Right lobe of liver (tissue), 4 donors: ENCODE measurements around the gene BCL6.

ENCODE experiments used
- POLR2A ChIP-seq: fragments of 450-650 bp; IDR thresholded peaks from one replicate; pipeline ENCODE4 v1.6.1; 2017; ENCODE audit warnings: antibody characterized with exemption, mild to moderate bottlenecking
- TF ChIP-seq, protein P1 (sequence below), 4 donors: fragments of 200-600 bp in 3 of 4; fragments of 450-650 bp in 1 of 4; IDR thresholded peaks; one replicate each; pipeline versions ENCODE4 v1.5.1 to v1.8.0; 2016 to 2022; ENCODE audit warnings: antibody characterized with exemption in 4 of 4, mild to moderate bottlenecking in 2 of 4
- donor health status: DM: no; HTN: no; CAD: no.
- donor health status: DM: no; HTN: no; CAD: no.
- donor health status: DM: no; HTN: yes; CAD: no.

DNA sequence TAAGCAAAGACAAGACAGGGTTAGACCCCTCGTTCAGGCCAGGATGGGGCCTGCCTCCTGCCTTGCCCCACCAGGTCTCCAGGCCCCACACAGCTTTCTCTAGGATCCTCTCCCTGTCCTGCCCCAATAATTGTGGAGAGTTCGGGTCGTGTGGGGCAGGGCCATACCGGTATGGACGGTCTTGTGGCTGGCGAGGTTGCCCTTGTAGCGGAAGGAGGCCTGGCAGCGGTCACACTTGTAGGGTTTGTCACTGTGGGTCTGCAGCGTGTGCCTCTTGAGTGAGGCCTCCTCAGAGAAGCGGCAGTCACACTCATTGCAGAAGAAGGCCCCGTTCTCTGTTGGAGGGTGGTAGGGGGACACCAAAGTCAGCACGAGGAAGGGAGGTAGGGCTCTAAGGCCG, 18.7 kb downstream of the BCL6 start:
- TF ChIP-seq, protein P1, sequence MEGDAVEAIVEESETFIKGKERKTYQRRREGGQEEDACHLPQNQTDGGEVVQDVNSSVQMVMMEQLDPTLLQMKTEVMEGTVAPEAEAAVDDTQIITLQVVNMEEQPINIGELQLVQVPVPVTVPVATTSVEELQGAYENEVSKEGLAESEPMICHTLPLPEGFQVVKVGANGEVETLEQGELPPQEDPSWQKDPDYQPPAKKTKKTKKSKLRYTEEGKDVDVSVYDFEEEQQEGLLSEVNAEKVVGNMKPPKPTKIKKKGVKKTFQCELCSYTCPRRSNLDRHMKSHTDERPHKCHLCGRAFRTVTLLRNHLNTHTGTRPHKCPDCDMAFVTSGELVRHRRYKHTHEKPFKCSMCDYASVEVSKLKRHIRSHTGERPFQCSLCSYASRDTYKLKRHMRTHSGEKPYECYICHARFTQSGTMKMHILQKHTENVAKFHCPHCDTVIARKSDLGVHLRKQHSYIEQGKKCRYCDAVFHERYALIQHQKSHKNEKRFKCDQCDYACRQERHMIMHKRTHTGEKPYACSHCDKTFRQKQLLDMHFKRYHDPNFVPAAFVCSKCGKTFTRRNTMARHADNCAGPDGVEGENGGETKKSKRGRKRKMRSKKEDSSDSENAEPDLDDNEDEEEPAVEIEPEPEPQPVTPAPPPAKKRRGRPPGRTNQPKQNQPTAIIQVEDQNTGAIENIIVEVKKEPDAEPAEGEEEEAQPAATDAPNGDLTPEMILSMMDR (IDR thresholded peaks at IDR 0.05): no peak
- no peak for TF ChIP-seq POLR2A
